Muscle layer of duodenum (tissue), 2 donors: ENCODE data around the gene VAPB.

Source experiments
- H3K27ac ChIP-seq: one replicate; pipeline ENCODE4 v1.7.0; 2013; ENCODE audit warnings: mild to moderate bottlenecking, low read length
- H3K27me3 ChIP-seq: one replicate; pipeline ENCODE4 v1.7.0; 2013; ENCODE audit warnings: low read depth, mild to moderate bottlenecking, control low read depth, low read length
- H3K36me3 ChIP-seq, 2 donors: one replicate each; pipeline ENCODE4 v1.7.0; 2013; ENCODE audit warnings: low read length in 2 of 2, control low read depth in 1 of 2, mild to moderate bottlenecking in 1 of 2; ENCODE audit not compliant: insufficient read depth in 2 of 2, control insufficient read depth in 1 of 2
- H3K4me1 ChIP-seq, 2 donors: one replicate each; pipeline ENCODE4 v1.7.0; 2013; ENCODE audit warnings: low read length in 2 of 2, mild to moderate bottlenecking in 2 of 2, control low read depth in 1 of 2, moderate library complexity in 1 of 2; ENCODE audit not compliant: insufficient read depth in 2 of 2, control insufficient read depth in 1 of 2
- H3K4me3 ChIP-seq, 2 donors: one replicate each; pipeline ENCODE4 v1.7.0; 2013; ENCODE audit warnings: low read length in 2 of 2, low read depth in 1 of 2, mild to moderate bottlenecking in 1 of 2
- H3K9me3 ChIP-seq, 2 donors: one replicate each; pipeline ENCODE4 v1.7.0; 2013; ENCODE audit warnings: low read length in 2 of 2, control low read depth in 1 of 2, mild to moderate bottlenecking in 1 of 2; ENCODE audit not compliant: control insufficient read depth in 1 of 2
- donor health status: healthy.

Gene VAPB

GRCh38 chr20:58440021-58440767, 51.2 kb downstream of the VAPB start:
- H3K4me1 ChIP-seq: peaks cover 0 to 12% of the 10 kb centered on the region in 2 donors

GRCh38 chr20:58441723-58442122, 52.7 kb downstream of the VAPB start:
- Histone ChIP-seq H3K4me1 (peaks cover 0 to 12% of the 10 kb centered on the region in 2 donors), H3K27me3 (no peaks in the 10 kb centered on the region), H3K27ac (no peak overlapping the region), H3K4me3 (no peak overlapping the region), H3K36me3 (peaks cover 9 to 29% of the 10 kb centered on the region in 2 donors), H3K9me3 (no peaks in the 10 kb centered on the region)

More at GRCh38 chr20:58440021-58440767, 51.2 kb downstream of the VAPB start:
- H3K4me3 ChIP-seq: no peak overlapping the region
- peaks cover 9 to 18% of the 10 kb centered on the region in 2 donors for H3K36me3 ChIP-seq
- H3K9me3 ChIP-seq: no peaks in the 10 kb centered on the region
- no peaks in the 10 kb centered on the region for H3K27me3 ChIP-seq
- peak overlapping the region; percentile 4 for H3K27ac ChIP-seq

- Histone ChIP-seq H3K4me1 (peaks cover 3 to 18% of the 10 kb centered on the region in 2 donors), H3K4me3 (no peak overlapping the region), H3K36me3 (peaks cover 9 to 29% of the 10 kb centered on the region in 2 donors), H3K27me3 (no peaks in the 10 kb centered on the region), H3K9me3 (no peaks in the 10 kb centered on the region), H3K27ac (no peak overlapping the region)
Observed at GRCh38 chr20:58444746-58445255, 55.8 kb downstream of the VAPB start.

GRCh38 chr20:58446264-58446959, 57.4 kb downstream of the VAPB start:
- H3K4me3 ChIP-seq: no peak overlapping the region
- no peaks in the 10 kb centered on the region for H3K27me3 ChIP-seq

GRCh38 chr20:58446960-58447265, 57.9 kb downstream of the VAPB start:
- H3K27ac ChIP-seq: no peak overlapping the region
- no peaks in the 10 kb centered on the region for H3K27me3 ChIP-seq
- H3K36me3 ChIP-seq: peaks cover 9 to 29% of the 10 kb centered on the region in 2 donors
- H3K9me3 ChIP-seq: no peaks in the 10 kb centered on the region
- H3K4me1 ChIP-seq: peaks cover 4 to 10% of the 10 kb centered on the region in 2 donors
- H3K4me3 ChIP-seq: no peak overlapping the region

More at GRCh38 chr20:58446264-58446959, 57.4 kb downstream of the VAPB start:
- Histone ChIP-seq H3K9me3 (no peaks in the 10 kb centered on the region), H3K27ac (no peak overlapping the region), H3K4me1 (peaks cover 4 to 10% of the 10 kb centered on the region in 2 donors), H3K36me3 (peaks cover 9 to 29% of the 10 kb centered on the region in 2 donors)

- Histone ChIP-seq H3K9me3 (no peaks in the 10 kb centered on the region), H3K4me3 (no peak overlapping the region), H3K27ac (no peak overlapping the region), H3K36me3 (peaks cover 9 to 25% of the 10 kb centered on the region in 2 donors), H3K27me3 (no peaks in the 10 kb centered on the region), H3K4me1 (peaks cover 4 to 10% of the 10 kb centered on the region in 2 donors)
Observed at GRCh38 chr20:58447511-58448391, 58.7 kb downstream of the VAPB start.

- H3K9me3 ChIP-seq: no peaks in the 10 kb centered on the region
- H3K4me1 ChIP-seq: peaks cover 4 to 10% of the 10 kb centered on the region in 2 donors
- peaks cover 3 to 21% of the 10 kb centered on the region in 2 donors for H3K36me3 ChIP-seq
- H3K27me3 ChIP-seq: no peaks in the 10 kb centered on the region
- no peak overlapping the region for H3K4me3 ChIP-seq
- no peak overlapping the region for H3K27ac ChIP-seq
Observed at GRCh38 chr20:58448958-58449357, 59.9 kb downstream of the VAPB start.

GRCh38 chr20:58449681-58450221, 60.7 kb downstream of the VAPB start:
- Histone ChIP-seq H3K4me1 (peaks cover 4 to 10% of the 10 kb centered on the region in 2 donors), H3K36me3 (peaks cover 0 to 13% of the 10 kb centered on the region in 2 donors), H3K27me3 (no peaks in the 10 kb centered on the region), H3K9me3 (no peaks in the 10 kb centered on the region), H3K27ac (no peak overlapping the region), H3K4me3 (no peak overlapping the region)

- H3K27me3 ChIP-seq: no peaks in the 10 kb centered on the region
- H3K27ac ChIP-seq: no peak overlapping the region
- H3K4me1 ChIP-seq: peaks cover 4 to 10% of the 10 kb centered on the region in 2 donors
- no peaks in the 10 kb centered on the region for H3K9me3 ChIP-seq
- no peak overlapping the region for H3K4me3 ChIP-seq
- H3K36me3 ChIP-seq: peaks cover 0 to 11% of the 10 kb centered on the region in 2 donors
Observed at GRCh38 chr20:58450254-58450653, 61.2 kb downstream of the VAPB start.

GRCh38 chr20:58452667-58453255, 63.7 kb downstream of the VAPB start:
- no peaks in the 10 kb centered on the region for H3K27me3 ChIP-seq
- H3K4me1 ChIP-seq: peaks cover 4 to 10% of the 10 kb centered on the region in 2 donors
- H3K9me3 ChIP-seq: no peaks in the 10 kb centered on the region
- no peak overlapping the region for H3K27ac ChIP-seq
- no peak overlapping the region for H3K4me3 ChIP-seq
- no peaks in the 10 kb centered on the region for H3K36me3 ChIP-seq
